Measurements from ENCODE around the gene RPN1.

GRCh38 chr3:128603811-128604775 is 46.5 kb downstream of the RPN1 start:
- no peak for TF ChIP-seq CTCF (IDR thresholded peaks at IDR 0.05)
- no peak for TF ChIP-seq EP300 (IDR thresholded peaks at IDR 0.05)
- TF ChIP-seq POLR2A (IDR thresholded peaks at IDR 0.05): no peak
- no peak for TF ChIP-seq POLR2AphosphoS5 (IDR thresholded peaks at IDR 0.05)

Measured in suprapubic skin (tissue), 4 donors.